K562 (cell line): ENCODE measurements around the gene TSTD2. TPM values are rescaled to one million over a fixed set of nuclear protein-coding genes. Genes with fewer than 3 reads are reported as not detected.

Source experiments
- ATAC-seq: fragments of 200-7000 bp; cut with Tn5 transposase; 3 replicates; pipeline ENCODE4 v1.9.1; 2020; ENCODE audit warnings: moderate library complexity
- BruUV-seq: library from RNA; stranded (reverse); fragments of 400-500 nt; replicated peaks from 2 replicates; lab custom pipeline; 2021; lab: Mats Ljungman, UMichigan
- CTCF ChIA-PET: fragments of 300-600 bp; formaldehyde crosslinking; extraction: SDS; loops from one replicate; lab custom pipeline; 2021; ENCODE audit warnings: low intra/inter-chr PET ratio; lab: Yijun Ruan, JAX
- POLR2A ChIA-PET: fragments of 300-600, 350-650 bp; sonication (Branson Sonifier 250); formaldehyde crosslinking; extraction: SDS; loops from one replicate; lab custom pipeline; 2021; ENCODE audit warnings: antibody characterized with exemption, inconsistent platforms; lab: Yijun Ruan, JAX
- DNase-seq, 4 experiments: peaks; one replicate each; pipeline versions ENCODE4 v3.0.0 to v3.0.0-alpha.2; 2011 to 2018; ENCODE audit warnings: low spot score in 3 of 4, mixed read lengths in 3 of 4; ENCODE audit errors: extremely low read depth in 1 of 4
- FAIRE-seq: peaks from 2 replicates; lab custom pipeline; 2011; peaks lifted over from hg19 to GRCh38; lab: Jason Lieb, UNC
- H2AFZ ChIP-seq: 2 replicates; pipeline ENCODE4 v1.6.0; 2011; ENCODE audit warnings: low read depth, low read length, control low read depth, inconsistent platforms
- H3K27ac ChIP-seq: fragments of 200-600 bp; 3 replicates; pipeline ENCODE4 v1.8.0; 2011; ENCODE audit warnings: low read depth, mild to moderate bottlenecking, control low read depth, inconsistent platforms, low read length, moderate library complexity, mixed read lengths; ENCODE audit errors: extremely low read depth
- H3K27me3 ChIP-seq, 2 experiments: fragments of 300-600 bp in 1 of 2; 2 replicates in 1 of 2; 3 replicates in 1 of 2; pipeline versions ENCODE4 v1.6.0 to v1.8.0; 2011; ENCODE audit warnings: inconsistent platforms in 2 of 2, low read length in 2 of 2, mild to moderate bottlenecking in 1 of 2, mixed read lengths in 1 of 2, moderate library complexity in 1 of 2; ENCODE audit not compliant: control insufficient read depth in 2 of 2, insufficient read depth in 2 of 2
- H3K36me3 ChIP-seq: fragments of 300-600 bp; 3 replicates; pipeline ENCODE4 v1.8.0; 2011; ENCODE audit warnings: mild to moderate bottlenecking, low read length, inconsistent platforms; ENCODE audit not compliant: control insufficient read depth, insufficient read depth
- H3K4me1 ChIP-seq, 2 experiments: fragments of 200-600 bp in 1 of 2; replicated peaks in 1 of 2; 2 replicates in 1 of 2; 3 replicates in 1 of 2; pipeline versions ENCODE4 v1.5.1 to v1.8.0; 2011; ENCODE audit warnings: inconsistent platforms in 2 of 2, low read length in 2 of 2, mild to moderate bottlenecking in 1 of 2, mixed read lengths in 1 of 2, moderate library complexity in 1 of 2; ENCODE audit not compliant: control insufficient read depth in 2 of 2, insufficient read depth in 2 of 2
- H3K4me2 ChIP-seq: 2 replicates; pipeline ENCODE4 v1.6.1; 2011; ENCODE audit warnings: low read length, control low read depth, inconsistent platforms, mixed read lengths; ENCODE audit not compliant: insufficient read depth
- H3K4me3 ChIP-seq: fragments of 200-600 bp; sonication (generic), shearing (Covaris generic); 2 replicates; pipeline ENCODE4 v1.5.1; 2016; ENCODE audit warnings: control low read depth, inconsistent platforms
- H3K79me2 ChIP-seq: fragments of 200-600 bp; 3 replicates; pipeline ENCODE4 v1.8.0; 2011; ENCODE audit warnings: low read length, inconsistent platforms; ENCODE audit not compliant: control insufficient read depth, insufficient read depth
- H3K9ac ChIP-seq, 2 experiments: 2 replicates each; pipeline versions ENCODE4 v1.6.0 to v1.6.1; 2011; ENCODE audit warnings: low read depth in 2 of 2, low read length in 2 of 2, control low read depth in 1 of 2, inconsistent platforms in 1 of 2, mild to moderate bottlenecking in 1 of 2, mixed read lengths in 1 of 2; ENCODE audit not compliant: insufficient read depth in 1 of 2
- H3K9me1 ChIP-seq: one replicate; pipeline ENCODE4 v1.6.0; 2011; ENCODE audit warnings: inconsistent platforms, mild to moderate bottlenecking, low read length, moderate library complexity; ENCODE audit not compliant: control insufficient read depth, insufficient read depth
- H3K9me3 ChIP-seq: replicated peaks from 2 replicates; pipeline ENCODE4 v1.5.1; 2011; ENCODE audit warnings: low read depth, low read length, inconsistent platforms; ENCODE audit not compliant: control insufficient read depth, insufficient read depth
- H4K20me1 ChIP-seq: replicated peaks from 2 replicates; pipeline ENCODE4 v1.6.1; 2011; ENCODE audit warnings: low read length, inconsistent platforms, mixed read lengths; ENCODE audit not compliant: control insufficient read depth, insufficient read depth
- CEBPG ChIP-seq, 3 experiments: fragments of 200-800 bp in 1 of 3; sonication (Bioruptor generic) in 1 of 3; sonication (generic) in 1 of 3; formaldehyde crosslinking in 1 of 3; IDR thresholded peaks in 2 of 3; conservative IDR thresholded peaks in 1 of 3; 2 replicates each; pipeline versions ENCODE4 v1.6.1 to v1.8.0; 2016 to 2022; ENCODE audit warnings: missing compliant biosample characterization in 2 of 3, missing genetic modification characterization in 2 of 3, mild to moderate bottlenecking in 1 of 3, missing genetic modification reagents in 1 of 3
- HLTF ChIP-seq: fragments of 450-650 bp; IDR thresholded peaks from 2 replicates; pipeline ENCODE4 v1.6.1; 2016
- HNRNPL ChIP-seq: fragments of 200-400 bp; formaldehyde crosslinking; IDR thresholded peaks from 2 replicates; pipeline ENCODE4 v1.6.1; 2017; ENCODE audit warnings: low read depth, mild to moderate bottlenecking, low read length
- MAFK ChIP-seq: IDR thresholded peaks from 2 replicates; pipeline ENCODE4 v1.6.1; 2011; ENCODE audit warnings: low read length, improper control_type of control experiment
- XRCC3 ChIP-seq: fragments of 450-650 bp; IDR thresholded peaks from 2 replicates; pipeline ENCODE4 v1.6.1; 2017; ENCODE audit warnings: mild to moderate bottlenecking, moderate library complexity
- ZEB2 ChIP-seq: fragments of 450-650 bp; IDR thresholded peaks from 2 replicates; pipeline ENCODE4 v1.6.1; 2016
- ZNF175 ChIP-seq: fragments of 200-800 bp; sonication (Bioruptor generic); IDR thresholded peaks from 2 replicates; pipeline ENCODE4 v1.6.1; 2016; ENCODE audit warnings: low read depth, mild to moderate bottlenecking, missing genetic modification characterization, missing compliant biosample characterization
- WGBS: fragments of 100-300 bp; shearing (Covaris generic); methylation state at CpG from one replicate; pipeline ENCODE4 v1.1.6; 2016; ENCODE audit warnings: low coverage, mixed read lengths; ENCODE audit not compliant: insufficient coverage; ENCODE audit errors: missing lambda C conversion rate; 5-methylcytosine and 5-hydroxymethylcytosine counted together
- in situ Hi-C: fragments of 300-500 bp; cut with MboI; formaldehyde crosslinking; loops from 4 replicates; pipeline ENCODE4 v1.15.0; 2018; ENCODE audit warnings: inconsistent platforms, mixed read lengths
- intact Hi-C: fragments of 100-400 bp; cut with micrococcal nuclease; formaldehyde crosslinking; loops from 2 replicates; pipeline ENCODE4 v1.14.2; 2022
- polyA plus RNA-seq, 8 experiments: library from polyadenylated mRNA; depleted of rRNA in 4 of 8; stranded (reverse) in 5 of 8; unstranded in 3 of 8; fragments of >200 nt; fragmentation: Nextera tagmentation in 2 of 8; fragmentation: Illumina TruSeq in 1 of 8; extraction: Ambion mirVana in 2 of 8; extraction: Trizol in 1 of 8; gene quantifications; 2 replicates each; pipeline versions ENCODE4 v1.2.1 to v1.2.3, GENCODE V29; 2011 to 2014; ENCODE audit warnings: inconsistent platforms in 1 of 8, missing spikeins in 1 of 8
- total RNA-seq, 7 experiments: library from RNA; depleted of rRNA in 6 of 7; stranded (reverse); fragments of >200 nt in 6 of 7; fragmentation: Illumina TruSeq in 2 of 7; extraction: Trizol in 2 of 7; gene quantifications; 2 replicates each; pipeline versions ENCODE4 v1.2.1 to v1.2.3, GENCODE V29; 2011 to 2021; ENCODE audit warnings: low replicate concordance in 1 of 7
- TF ChIP-seq, protein P1 (sequence below), 3 experiments: IDR thresholded peaks in 2 of 3; conservative IDR thresholded peaks in 1 of 3; 2 replicates each; pipeline ENCODE4 v1.5.1; 2011 to 2012; ENCODE audit warnings: low read length in 3 of 3, mild to moderate bottlenecking in 3 of 3, control low read depth in 2 of 3, improper control_type of control experiment in 1 of 3, inconsistent platforms in 1 of 3, low read depth in 1 of 3, mixed read lengths in 1 of 3, moderate library complexity in 1 of 3; ENCODE audit not compliant: insufficient read depth in 2 of 3
- TF ChIP-seq, protein P2 (sequence below): fragments of 250-450 bp; sonication (Bioruptor Pico); IDR thresholded peaks from 2 replicates; pipeline ENCODE4 v1.5.0; 2021; ENCODE audit warnings: mild to moderate bottlenecking, borderline replicate concordance

Gene TSTD2
- total and polyA plus RNA-seq, 9 of the 15 experiments (the other 6 are each of a cell fraction or from before 2014, with no cell fraction given) = 10.1 to 36.7 (median 19.0) TPM

DNA sequence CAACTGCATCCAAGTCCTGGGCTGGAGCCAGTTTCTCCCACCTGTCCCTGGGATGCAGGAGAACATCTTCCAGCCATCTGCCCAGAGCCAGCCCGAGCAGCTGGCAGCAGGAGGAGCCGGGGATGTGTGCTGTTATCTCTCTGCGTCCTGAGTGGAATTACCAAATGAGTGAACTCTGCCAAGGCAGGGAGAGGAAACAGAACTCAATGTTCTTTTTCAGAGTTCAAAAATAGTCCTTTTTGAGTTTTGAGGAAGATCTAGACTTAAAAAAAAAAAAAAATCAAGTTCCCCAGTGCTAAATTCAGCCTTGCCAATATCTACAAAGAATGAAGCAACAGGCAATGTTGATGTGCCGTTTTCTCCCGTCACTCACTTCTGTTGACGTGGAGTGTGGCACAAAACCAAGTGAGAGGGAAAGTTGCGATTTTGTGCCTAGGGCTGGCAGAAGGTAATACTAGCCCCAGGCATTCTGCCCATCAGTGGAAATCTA, 75.5 kb downstream of the TSTD2 start (continued):
- TF ChIP-seq, protein P1, sequence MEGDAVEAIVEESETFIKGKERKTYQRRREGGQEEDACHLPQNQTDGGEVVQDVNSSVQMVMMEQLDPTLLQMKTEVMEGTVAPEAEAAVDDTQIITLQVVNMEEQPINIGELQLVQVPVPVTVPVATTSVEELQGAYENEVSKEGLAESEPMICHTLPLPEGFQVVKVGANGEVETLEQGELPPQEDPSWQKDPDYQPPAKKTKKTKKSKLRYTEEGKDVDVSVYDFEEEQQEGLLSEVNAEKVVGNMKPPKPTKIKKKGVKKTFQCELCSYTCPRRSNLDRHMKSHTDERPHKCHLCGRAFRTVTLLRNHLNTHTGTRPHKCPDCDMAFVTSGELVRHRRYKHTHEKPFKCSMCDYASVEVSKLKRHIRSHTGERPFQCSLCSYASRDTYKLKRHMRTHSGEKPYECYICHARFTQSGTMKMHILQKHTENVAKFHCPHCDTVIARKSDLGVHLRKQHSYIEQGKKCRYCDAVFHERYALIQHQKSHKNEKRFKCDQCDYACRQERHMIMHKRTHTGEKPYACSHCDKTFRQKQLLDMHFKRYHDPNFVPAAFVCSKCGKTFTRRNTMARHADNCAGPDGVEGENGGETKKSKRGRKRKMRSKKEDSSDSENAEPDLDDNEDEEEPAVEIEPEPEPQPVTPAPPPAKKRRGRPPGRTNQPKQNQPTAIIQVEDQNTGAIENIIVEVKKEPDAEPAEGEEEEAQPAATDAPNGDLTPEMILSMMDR (IDR thresholded peaks at IDR 0.05 in 2 of 3, conservative IDR thresholded peaks at IDR 0.05 in 1 of 3; ENCODE audit: insufficient read depth in 2 of 3, low read depth in 1 of 3, low read length in 3 of 3) = no peak
- TF ChIP-seq HLTF = no peak

DNA sequence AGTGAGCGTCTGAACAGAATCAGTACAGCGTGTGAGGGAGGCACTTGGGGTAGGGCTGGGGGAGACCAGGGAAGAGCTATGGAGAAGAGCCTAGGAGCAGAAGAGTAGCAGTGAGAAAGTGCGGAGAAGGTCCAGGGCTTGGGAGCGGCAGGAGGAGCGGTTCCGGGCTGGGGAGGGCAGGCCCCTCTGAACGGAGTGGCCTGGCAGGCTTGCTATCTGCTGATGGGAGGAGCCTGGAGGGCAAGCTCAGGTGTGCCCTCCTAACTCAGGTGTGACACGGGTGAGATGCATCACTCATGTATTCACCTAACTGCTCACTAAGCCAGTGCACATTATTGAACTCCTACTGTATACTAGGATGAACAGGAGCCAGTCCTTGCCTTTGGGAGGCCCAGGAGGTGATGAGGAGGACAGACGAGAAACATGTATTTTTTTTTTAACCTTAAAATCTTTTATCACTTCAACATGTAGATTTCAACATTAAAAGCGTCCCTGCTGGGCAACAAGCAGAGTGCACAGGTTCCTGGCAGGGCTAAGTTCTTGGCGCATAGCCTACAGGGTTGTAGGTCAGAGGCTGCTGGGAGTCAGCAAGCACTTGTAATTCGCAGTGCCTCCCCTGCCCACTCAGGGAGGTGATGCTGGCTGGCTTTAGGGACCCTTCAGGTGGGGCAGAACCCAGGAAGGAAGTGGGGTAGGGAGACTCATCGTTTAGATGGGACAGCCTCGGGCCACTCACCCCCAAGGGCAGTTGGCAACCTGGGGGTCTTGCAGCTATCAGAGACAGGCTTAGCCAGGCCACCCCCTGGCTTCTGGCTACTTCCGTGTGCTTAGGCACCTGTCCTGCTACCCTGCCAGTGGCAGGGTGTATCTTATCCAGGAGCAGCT, 76.2 kb downstream of the TSTD2 start:
- POLR2A ChIA-PET = interaction anchor here (0.5 to 1.3 kb wide), 4 partner anchors 12 to 34 kb away, joined by 3 to 5 read pairs (median 4); no protein-coding TSS in a partner anchor
- no peak for FAIRE-seq
- CTCF ChIA-PET = no interaction called here
- Histone ChIP-seq H3K4me3 (no peak overlapping the region), H3K27ac (no peak overlapping the region), H3K36me3 (peaks cover 45% of the 10 kb centered on the region), H3K4me2 (no peak overlapping the region), H3K9ac (0 out of 4 replicates have a peak overlapping the region, but pooled peaks of 1 of the 2 experiments have one; percentile 21), H3K79me2 (no peaks in the 10 kb centered on the region), H3K9me3 (no peaks in the 10 kb centered on the region), H4K20me1 (0 out of 2 replicates have a peak, but pooled peaks cover 9% of the 10 kb centered on the region), H3K9me1 (no peaks in the 10 kb centered on the region), H3K4me1 (no peaks in the 10 kb centered on the region), H3K27me3 (no peaks in the 10 kb centered on the region), H2AFZ (no peak overlapping the region)
- 79% methylated on average over 15 of the region's 15 CpGs for WGBS
- ATAC-seq = no peak
- TF ChIP-seq CEBPG (CRISPR knock-in tag; IDR thresholded peaks at IDR 0.05) = no peak
- TF ChIP-seq CEBPG (tag; conservative IDR thresholded peaks at IDR 0.05 in 1 of 2, IDR thresholded peaks at IDR 0.05 in 1 of 2) = no peak
- no peak for TF ChIP-seq ZNF175
- TF ChIP-seq ZEB2 = no peak
- no peak for TF ChIP-seq XRCC3
- no peak for TF ChIP-seq MAFK
- TF ChIP-seq HNRNPL = no peak
- TF ChIP-seq, protein P2, sequence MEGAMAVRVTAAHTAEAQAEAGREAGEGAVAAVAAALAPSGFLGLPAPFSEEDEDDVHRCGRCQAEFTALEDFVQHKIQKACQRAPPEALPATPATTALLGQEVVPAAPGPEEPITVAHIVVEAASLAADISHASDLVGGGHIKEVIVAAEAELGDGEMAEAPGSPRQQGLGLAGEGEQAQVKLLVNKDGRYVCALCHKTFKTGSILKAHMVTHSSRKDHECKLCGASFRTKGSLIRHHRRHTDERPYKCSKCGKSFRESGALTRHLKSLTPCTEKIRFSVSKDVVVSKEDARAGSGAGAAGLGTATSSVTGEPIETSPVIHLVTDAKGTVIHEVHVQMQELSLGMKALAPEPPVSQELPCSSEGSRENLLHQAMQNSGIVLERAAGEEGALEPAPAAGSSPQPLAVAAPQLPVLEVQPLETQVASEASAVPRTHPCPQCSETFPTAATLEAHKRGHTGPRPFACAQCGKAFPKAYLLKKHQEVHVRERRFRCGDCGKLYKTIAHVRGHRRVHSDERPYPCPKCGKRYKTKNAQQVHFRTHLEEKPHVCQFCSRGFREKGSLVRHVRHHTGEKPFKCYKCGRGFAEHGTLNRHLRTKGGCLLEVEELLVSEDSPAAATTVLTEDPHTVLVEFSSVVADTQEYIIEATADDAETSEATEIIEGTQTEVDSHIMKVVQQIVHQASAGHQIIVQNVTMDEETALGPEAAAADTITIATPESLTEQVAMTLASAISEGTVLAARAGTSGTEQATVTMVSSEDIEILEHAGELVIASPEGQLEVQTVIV (CRISPR knock-in tag) = no peak
- in situ Hi-C loops (no loop called here), intact Hi-C loops (no loop called here)
- no peak for DNase-seq
- BruUV-seq = no TSS peak
